ENCODE measurements around the gene GRK2.
"Not testable (repeated sequence)": the region's sequence is repeated elsewhere in the genome, so short reads cannot be mapped to it uniquely, and the experiment has no call there.

The GRK2 gene

DNA sequence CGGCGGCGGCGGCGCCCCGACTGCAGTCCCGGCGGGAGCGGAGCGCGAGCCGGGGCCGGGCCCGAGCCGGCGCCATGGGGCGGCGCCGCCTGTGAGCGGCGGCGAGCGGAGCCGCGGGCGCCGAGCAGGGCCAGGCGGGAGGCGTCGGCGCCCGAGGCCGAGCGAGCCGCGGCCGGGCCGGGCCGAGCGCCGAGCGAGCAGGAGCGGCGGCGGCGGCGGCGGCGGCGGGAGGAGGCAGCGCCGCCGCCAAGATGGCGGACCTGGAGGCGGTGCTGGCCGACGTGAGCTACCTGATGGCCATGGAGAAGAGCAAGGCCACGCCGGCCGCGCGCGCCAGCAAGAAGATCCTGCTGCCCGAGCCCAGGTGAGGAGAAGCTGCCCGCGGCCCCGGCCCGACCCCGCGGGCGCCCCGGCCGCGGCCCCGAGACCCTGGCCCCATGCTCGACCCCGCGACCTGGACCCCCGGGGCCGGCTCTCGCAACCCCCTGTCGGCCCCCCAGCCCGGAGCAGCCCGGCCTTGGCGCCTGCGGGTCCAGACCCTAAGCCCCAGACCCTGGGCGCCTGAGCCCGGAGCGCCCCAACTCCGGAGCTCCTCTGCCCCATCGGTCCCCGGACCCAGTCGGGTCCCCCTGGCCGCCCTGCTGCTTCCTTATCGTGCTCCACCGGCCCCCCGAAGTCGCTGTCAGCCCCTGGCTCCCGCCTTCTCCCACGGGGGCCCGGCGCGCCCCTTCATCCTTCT lies at the start of gene GRK2:
Gene GRK2 (plus strand): TSS at position 25 of the 739 bp plus-strand sequence. CDS start 227 bp downstream, at position 252.
- DNase-seq (ENCODE audit: low read depth) = no peak

DNA sequence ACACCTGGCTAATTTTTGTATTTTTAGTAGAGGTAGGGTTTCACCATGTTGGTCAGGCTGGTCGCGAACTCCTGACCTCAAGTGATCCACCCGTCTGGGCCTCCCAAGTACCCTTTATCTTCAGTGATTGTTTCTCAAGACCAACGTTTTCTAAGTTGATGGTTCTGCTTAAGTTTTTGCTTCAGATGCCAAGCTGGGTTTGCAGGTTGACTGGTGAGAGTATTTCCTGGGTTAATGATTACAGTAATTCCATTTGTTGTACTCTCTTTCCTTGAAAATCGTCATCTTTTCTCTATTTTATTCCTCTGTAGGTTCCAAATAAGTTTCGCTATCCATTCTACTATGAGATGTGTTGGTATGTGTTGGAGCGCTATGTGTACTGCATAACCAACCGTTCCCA lies 38.5 kb upstream of the GRK2 start:
- DNase-seq (ENCODE audit: low read depth) = no peak

DNA sequence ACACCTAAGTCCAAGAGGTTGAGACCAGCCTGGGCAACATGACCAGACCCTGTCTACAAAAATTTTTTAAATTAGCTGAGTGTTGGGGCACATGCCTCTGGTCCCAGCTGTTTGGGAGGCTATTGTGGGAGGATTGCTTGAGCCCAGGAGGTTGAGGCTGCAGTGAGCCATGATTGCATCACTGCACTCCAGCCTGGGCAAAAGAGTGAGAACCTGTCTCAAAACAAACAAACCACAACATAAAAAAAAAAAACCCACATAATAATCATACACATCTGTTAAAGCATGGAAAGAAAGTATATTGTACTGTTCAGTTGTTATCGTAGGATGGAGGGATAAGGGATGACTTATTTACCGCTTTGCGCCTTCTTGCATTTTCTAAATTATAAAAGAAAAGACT lies 35.9 kb upstream of the GRK2 start:
- no peak for DNase-seq (ENCODE audit: low read depth)

DNA sequence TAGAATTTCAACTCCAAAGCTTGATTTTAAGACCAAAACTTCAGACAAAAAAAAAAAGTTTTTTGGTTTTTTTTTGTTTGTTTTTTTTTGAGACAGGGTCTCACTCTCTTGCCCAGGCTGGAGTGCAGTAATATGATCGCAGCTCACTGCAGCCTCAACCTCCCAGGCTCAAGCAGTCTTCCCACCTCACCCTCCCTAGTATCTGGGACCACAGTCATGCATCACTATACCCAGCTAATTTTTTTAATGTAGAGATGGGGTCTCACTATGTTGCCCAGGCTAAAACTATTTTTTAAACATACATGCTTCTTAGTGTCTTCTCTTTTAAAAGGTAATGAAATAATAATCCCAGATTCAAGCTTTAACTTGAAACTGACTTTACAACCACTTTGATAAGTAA lies 35.4 kb upstream of the GRK2 start:
- no peak for DNase-seq (ENCODE audit: low read depth)

DNA sequence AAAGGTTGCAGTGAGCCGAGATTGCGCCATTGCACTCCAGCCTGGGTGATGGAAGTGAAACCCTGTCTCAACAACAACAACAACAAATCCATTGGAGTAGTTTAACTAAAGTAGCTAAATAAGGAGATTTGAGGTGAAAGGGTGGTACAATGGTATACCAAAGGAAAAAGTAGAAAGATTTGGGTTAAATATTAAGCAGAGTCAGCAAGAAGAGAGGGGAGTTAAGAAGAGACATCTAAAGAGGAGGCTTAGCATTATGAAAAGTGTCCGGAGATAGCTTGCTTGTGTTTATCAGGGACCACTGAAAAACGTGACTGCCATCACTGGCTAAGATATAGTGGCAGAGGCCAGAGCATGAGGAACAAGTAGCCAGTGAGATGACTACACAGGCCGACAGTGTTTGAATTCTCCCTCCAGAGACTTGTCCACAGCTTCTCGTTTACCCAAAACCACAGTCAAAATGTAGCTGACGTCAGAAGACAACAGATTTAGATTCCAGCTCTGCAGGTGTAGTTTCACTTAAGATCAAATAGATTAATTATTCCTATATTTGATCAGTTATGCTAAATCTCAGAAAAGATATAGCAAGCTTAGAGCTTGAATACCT lies 32.6 kb upstream of the GRK2 start:
- no peak for DNase-seq (ENCODE audit: low read depth)

DNA sequence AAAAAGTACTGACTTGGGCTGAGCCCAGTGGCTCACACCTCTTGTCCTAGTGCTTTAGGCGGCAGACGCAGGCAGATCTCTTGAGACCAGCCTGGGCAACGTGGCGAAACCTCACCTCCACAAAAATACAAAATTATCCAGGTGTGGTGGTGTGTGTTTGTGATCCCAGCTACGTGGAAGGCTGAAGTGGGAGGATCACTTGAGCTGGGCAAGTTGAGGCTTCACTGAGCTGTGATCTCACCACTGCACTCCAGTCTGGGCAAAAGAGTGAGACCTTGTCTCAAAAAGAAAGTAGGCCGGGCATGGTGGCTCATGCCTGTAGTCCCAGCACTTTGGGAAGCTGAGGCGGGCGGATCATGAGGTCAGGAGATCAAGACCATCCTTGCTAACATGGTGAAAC lies 31.7 kb upstream of the GRK2 start:
- DNase-seq (ENCODE audit: low read depth) = not testable (repeated sequence)

DNA sequence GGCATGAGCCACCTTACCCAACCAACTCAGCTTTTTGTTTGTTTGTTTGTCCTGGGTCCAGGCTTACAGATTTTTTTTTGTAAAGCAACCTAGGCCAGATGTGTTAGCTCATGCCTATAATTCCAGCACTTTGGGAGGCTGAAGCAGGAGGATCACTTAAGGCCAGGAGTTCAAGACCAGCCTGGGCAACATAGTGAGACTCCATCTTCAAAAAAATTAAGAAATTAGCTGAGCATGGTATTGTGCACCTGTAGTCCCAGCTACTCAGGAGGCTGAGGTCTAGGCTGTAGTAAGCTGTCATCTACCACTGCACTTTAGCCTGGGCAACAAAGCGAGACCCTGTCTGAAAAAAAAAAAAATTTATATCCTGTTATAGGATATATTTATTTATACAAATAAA lies 28.7 kb upstream of the GRK2 start:
- DNase-seq (ENCODE audit: low read depth) = no peak

DNA sequence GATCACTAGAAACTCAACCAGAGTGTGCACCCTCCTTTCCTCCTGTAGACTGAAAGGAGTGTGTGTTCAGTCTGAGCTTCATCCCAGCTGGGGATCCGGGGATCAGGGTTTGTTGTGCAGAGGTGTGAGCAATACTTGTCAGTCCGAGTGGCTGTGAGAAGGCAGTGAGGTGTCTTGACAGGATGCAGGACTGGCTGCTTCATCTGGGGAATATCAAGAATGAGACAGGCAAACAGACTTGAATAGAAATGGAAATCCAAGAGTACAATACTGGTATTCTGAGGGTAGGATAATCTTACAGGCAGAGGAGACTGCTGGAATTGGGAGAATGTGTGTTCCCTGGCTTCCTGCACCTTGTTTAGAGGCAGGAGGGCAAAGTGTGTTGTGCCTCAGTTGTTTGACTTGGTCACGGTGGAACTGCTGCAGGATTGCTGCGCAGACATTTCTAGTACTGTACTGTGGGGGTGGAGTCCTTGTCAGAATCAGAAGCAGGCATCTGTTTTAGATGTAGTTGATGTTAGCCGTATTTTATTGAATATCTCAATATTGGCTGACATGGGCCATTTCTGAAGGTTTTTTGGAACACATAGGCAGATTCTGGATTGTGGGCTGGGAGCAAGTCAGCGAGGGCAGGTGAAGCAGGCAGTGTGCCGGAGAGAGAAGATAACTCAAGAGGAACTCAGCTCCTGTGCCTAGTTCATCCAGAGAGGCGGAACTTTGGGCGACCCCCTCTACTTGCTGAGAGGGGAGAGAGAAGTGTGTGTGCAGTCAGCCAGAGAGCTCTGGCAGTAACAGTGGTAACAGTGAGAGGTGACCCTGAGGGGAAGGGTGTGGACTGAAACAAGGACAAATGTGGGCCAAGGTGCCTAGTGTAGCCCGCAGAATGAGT lies 27.1 kb upstream of the GRK2 start:
- DNase-seq (ENCODE audit: low read depth) = no peak

DNA sequence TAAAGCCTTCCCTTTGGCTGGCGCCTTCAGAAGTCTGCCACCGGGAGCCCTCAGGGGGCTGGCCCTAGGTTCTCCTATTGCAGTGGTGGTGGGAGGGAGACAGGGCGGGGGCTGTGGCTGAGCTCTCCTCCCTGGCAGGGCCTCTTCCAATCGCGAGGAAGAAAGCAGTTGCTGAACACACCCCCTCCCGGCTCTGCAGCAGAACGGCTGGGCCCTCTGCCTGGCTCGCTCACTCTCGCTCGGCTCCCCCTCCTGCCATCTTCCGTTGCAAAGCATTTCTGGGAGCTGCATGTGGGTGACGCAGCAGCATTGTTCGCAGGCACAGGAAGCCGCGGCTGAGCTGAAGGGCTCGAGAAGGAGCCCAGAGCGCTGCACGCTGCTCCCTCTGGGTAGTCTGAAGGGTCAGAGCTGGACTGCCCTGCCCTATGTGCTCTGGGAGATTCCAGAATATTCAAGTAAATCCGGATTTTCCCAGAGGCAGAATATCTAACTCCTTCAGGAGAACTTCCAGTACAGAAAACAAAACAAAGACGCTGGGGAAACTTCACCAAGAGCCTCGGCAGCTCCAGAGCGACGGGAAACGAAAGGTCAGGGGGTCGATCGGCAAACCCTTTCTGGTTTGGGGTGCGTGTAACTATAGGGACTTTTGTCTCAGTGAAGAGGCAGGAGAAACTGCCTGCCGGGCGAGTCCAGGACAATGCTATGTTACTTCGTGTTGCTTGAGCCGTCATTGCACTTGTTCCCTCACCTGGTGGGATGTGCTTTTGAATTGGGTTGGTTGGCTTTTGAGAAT lies 26.3 kb upstream of the GRK2 start:
- peak; percentile 95 for DNase-seq (ENCODE audit: low read depth)

DNA sequence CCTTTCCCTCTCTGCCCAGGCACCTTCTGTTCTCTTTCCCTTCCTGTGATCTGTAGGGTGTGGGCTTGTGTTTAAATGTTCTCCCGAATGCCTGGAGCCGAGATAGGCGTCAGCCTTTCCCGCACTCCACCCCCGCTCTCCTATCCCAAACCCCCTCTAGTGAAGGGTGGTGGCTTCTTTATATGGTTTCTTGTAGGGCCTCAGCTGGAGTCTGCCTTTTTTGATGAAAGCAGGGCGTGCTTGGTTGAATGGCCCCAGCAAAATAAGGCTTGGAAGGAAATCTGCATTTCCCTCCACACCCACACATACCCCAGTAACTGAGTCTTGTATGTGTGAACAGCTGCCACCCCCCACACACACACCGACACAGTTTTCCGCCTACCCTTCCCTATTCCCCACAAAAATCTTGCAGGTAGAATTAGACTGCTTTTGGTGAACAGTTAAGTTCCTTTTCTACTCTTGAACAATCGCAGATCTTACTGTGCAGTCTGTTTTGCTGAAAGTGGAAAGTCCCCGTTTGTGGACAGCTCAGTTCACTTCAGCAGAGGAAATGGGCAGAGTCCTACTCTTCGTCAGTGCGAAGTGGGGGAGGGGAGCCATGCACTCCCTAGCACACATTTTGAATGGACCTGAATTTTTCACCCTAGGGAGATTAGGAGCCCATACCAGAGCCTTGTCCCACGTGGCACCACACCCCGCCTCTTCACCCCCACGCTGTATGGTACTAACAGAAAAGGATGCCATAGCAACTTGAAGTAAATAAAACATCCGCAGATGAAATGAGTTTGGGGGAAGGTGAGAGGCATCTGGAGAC lies 25.5 kb upstream of the GRK2 start:
- DNase-seq (ENCODE audit: low read depth) = peak; percentile 79

DNA sequence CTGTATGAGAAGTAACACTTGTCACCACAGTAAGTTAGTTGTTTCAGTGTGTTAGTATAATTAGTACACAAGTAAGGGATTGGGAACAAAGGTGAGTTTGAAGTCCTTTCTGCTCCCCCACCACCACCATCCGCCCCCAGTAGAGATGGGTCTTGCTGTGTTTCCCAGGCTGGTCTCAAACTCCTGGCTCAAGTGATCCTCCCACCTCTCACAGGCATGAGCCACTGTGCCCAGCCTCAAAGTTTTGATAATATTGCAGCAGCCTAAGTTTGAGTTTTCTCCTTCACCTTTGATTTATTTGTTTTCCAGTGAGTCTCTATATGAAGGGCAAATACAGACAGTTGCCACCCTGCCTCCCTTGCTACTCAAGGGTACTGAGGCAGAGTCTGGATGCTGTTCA lies 23.7 kb upstream of the GRK2 start:
- DNase-seq (ENCODE audit: low read depth) = no peak

DNA sequence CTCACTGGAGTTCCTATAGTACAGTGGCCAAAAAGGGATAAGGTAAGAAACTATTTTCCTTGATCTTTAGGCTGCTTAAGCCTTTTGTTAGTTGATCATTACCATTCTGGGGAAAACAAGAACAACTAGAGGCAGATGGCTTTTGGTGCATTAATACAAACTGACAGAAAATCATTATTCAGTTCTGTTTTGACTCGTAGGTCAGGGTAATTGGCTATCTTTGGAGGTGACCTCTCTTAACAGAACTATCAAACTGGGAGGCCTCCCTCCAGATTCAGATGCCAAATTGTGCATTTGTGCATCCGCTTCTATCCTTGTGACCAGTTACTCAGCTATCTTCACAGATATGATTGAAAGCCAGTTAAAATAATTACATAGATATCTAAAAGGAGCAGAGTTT lies 23.2 kb upstream of the GRK2 start:
- DNase-seq (ENCODE audit: low read depth) = no peak

DNA sequence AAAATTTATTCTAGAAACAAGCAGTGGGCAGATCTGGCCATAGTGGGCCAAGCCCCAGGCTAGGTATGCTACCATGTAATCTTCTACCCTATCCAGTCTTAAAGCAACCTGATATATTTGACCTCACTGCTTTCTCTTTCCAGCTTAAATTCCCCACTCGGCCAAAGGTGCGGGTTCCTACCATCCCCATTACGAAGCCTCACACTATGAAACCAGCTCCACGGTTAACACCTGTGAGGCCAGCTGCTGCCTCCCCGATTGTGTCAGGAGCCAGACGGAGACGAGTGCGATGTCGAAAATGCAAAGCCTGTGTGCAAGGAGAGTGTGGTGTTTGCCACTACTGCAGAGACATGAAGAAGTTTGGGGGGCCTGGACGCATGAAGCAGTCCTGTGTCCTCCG lies 21.2 kb upstream of the GRK2 start:
- no peak for DNase-seq (ENCODE audit: low read depth)

DNA sequence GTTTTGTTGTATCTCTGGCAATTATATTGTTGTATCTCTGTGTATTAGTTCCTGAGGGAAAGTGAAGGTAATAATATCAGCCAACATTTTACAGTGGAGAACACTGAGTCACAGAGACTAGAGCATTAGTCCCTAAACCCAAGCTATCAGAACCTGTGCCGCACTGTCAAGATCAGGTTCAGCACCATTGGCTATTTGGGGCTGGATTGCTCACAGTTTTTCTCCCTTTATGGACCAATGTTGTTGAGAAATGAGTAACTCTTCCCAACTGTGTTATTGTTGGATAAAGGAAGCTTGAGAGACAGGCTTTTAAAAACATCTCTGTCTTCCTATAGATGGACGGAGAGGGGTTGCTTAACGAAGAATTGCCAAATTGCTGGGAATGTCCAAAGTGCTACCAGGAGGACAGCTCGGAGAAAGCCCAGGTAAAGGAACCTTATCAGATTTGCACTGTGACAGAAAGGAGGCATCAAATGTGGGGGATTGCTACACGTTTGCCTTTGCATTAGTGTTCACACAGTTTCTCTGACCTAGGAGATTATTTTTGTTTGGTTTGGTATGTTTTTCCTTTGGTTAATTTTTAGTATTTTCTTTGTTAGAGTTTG lies 18.2 kb upstream of the GRK2 start:
- no peak for DNase-seq (ENCODE audit: low read depth)

DNA sequence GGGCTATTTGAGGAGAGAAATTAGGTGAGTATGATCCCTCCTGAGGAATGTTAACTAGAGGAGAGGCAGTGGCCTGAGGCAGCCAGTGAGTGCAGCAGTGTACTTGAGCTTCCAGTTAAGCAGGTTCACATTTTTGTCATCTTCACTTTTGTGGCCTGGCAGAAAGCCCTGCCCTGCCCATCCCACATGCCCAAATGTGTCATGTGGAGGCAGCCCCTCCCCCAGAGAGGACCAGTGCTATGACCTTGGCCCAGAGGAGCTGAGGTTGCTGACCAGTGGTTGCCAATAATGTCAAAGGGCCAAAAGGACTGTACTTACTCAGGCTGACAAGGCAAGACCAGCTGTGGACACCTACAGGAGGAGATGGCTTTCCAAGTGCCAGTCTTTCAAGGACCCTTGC lies 17.6 kb upstream of the GRK2 start:
- DNase-seq (ENCODE audit: low read depth) = no peak

DNA sequence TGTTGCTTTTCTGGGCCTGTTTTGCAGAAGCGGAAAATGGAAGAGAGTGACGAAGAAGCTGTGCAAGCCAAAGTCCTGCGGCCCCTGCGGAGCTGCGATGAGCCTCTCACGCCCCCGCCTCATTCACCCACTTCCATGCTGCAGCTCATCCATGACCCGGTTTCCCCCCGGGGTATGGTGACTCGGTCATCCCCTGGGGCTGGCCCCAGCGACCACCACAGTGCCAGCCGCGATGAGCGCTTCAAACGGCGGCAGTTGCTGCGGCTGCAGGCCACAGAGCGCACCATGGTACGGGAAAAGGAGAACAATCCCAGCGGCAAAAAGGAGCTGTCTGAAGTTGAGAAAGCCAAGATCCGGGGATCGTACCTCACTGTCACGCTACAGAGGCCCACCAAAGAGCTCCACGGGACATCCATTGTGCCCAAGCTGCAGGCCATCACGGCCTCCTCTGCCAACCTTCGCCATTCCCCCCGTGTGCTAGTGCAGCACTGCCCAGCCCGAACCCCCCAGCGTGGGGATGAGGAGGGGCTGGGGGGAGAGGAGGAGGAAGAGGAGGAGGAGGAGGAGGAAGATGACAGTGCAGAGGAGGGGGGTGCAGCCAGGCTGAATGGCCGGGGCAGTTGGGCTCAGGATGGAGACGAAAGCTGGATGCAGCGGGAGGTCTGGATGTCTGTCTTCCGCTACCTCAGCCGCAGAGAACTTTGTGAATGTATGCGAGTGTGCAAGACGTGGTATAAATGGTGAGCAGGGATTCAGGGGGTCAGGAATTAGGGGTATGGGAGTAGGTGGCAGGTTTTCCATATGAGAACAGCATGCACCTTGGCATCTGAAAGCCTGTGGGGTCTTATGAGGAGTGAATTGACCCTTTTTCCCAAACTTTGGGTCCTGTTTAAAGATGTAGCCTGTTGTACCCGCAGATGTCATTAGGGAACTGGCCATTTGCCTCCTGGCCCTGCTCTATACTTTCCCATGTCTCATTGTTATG lies 15.9 kb upstream of the GRK2 start:
- no peak for DNase-seq (ENCODE audit: low read depth)

DNA sequence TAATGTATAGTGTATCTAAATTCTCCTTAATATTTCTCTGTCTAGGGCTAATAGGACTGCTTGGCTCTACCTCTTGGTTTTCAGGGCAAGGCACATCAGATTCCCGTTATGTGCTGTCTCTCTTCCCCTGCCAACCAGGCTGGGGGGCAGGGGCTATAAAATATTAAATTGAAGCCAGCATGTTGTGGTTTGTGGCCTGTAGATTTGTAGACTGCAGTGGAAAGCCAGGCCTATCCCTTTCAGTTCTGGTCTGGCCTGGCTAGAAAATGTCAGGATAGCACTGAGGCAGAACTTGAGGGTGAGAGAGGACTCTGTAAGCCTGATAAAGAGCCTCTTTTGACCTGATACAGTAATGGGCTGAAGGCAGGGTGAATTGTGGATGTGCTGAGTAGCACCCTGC lies 14.4 kb upstream of the GRK2 start:
- no peak for DNase-seq (ENCODE audit: low read depth)

DNA sequence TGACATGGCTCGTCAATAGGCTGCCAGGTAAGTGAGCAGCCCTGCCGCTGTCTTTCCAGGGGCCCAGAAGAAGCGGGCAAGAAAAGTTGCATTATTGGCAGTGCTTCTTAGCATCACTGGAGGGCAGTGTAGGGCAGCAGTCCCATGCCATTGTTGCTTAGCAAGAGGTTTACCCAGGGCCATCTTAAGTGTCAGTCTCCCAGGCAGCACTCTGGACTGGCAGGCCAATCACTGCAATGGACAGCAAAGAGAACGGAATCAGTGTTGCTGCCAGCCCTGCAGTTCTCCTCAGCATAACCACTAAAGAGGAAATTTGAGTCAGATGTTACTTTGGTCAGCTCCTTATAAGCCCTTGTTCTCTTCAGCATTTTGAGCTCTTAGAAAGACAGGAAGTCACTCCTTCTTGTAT lies 13.4 kb upstream of the GRK2 start:
- DNase-seq (ENCODE audit: low read depth) = no peak

DNA sequence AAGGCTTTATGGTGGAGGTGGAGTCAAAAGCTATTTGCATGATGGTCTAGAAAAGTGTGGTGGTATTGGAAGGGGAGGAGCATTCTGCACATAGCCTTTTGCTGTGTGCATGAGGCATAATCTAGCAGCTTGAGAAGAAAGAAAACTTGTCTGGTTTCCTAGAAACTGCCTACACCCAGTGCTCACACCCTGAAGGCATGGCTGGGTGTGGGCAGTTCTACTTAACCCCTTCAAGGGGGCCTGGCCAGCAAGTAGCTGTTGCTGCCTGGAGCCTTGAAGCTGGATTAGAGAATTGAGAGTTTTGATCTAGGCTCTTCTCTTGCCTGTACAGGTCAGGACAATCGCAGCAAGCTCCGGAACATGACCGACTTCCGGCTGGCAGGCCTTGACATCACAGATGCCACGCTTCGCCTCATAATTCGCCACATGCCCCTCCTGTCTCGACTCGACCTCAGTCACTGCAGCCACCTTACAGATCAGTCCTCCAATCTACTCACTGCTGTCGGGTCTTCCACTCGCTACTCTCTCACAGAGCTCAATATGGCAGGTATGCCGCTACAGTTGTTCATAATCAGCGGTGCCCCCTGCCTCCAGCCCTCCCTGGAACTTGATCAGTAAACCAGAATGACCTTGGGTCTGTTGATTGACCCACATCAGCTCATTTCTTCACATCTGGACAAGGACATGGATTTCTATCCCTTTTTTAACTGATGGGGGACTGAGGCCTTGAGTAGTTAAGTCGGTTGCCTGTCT lies 12.2 kb upstream of the GRK2 start:
- no peak for DNase-seq (ENCODE audit: low read depth)
